SK-N-MC (cell line): ENCODE measurements around the gene FGF2.
"Not testable (repeated sequence)": the region's sequence is repeated elsewhere in the genome, so short reads cannot be mapped to it uniquely, and the experiment has no call there.

ENCODE experiments used
- EZH2 ChIP-seq: fragments of 200-600 bp; sonication (generic); IDR thresholded peaks from one replicate; pipeline ENCODE4 v1.6.1; 2017; ENCODE audit warnings: antibody characterized with exemption
- FOXP2 ChIP-seq: optimal IDR thresholded peaks from 2 replicates; pipeline ENCODE3; 2011; ENCODE audit warnings: mild to moderate bottlenecking, moderate library complexity; ENCODE audit not compliant: insufficient read depth; ENCODE audit errors: extremely low read length, control extremely low read depth
- POLR2AphosphoS5 ChIP-seq: IDR thresholded peaks from 2 replicates; pipeline ENCODE4 v1.6.1; 2012; ENCODE audit warnings: mild to moderate bottlenecking, low read depth, low read length, borderline replicate concordance

- TF ChIP-seq POLR2AphosphoS5, EZH2, FOXP2: not testable (repeated sequence)
Observed at GRCh38 chr4:122868235-122868634, 41.6 kb downstream of the FGF2 start.
